HCT116 (cell line): ENCODE results near the gene ITPK1. TPM values are rescaled to one million over a fixed set of nuclear protein-coding genes. Genes with fewer than 3 reads are reported as not detected.

ENCODE experiments used
- ATAC-seq: fragments of 200-7000 bp; cut with Tn5 transposase; 2 replicates; pipeline ENCODE4 v1.9.1; 2020; ENCODE audit warnings: mild to moderate bottlenecking, moderate library complexity
- BruUV-seq: library from RNA; stranded (reverse); fragments of 400-500 nt; replicated peaks from 2 replicates; lab custom pipeline; 2021; lab: Mats Ljungman, UMichigan
- CTCF ChIA-PET: fragments of 300-600 bp; sonication (Branson Sonifier 250); formaldehyde crosslinking; loops from one replicate; lab custom pipeline; 2021; ENCODE audit warnings: antibody characterized with exemption; lab: Charles Lee
- POLR2A ChIA-PET: fragments of 300-600, 350-600 bp; sonication (Branson Sonifier 250); formaldehyde crosslinking; loops from one replicate; lab custom pipeline; 2021; ENCODE audit warnings: antibody characterized with exemption; lab: Charles Lee
- RAD21 ChIA-PET, 2 experiments: fragments of 300-600 bp; sonication (Branson Sonifier 250); formaldehyde crosslinking; loops; one replicate each; lab custom pipeline; 2023; ENCODE audit warnings: low total read pairs in 2 of 2; ENCODE audit not compliant: uncharacterized antibody in 2 of 2, unreplicated experiment in 2 of 2, low non-redundant PET in 1 of 2; lab: Charles Lee
- DNase-seq: peaks from one replicate; pipeline ENCODE4 v3.0.0-alpha.2; 2010; ENCODE audit warnings: low read depth, low spot score
- H2AFZ ChIP-seq: fragments of 200-600 bp; shearing (Covaris generic), sonication (generic); 2 replicates; pipeline ENCODE4 v1.6.1; 2017; ENCODE audit warnings: low read depth, mixed run types, mixed read lengths, antibody characterized with exemption, low read length; ENCODE audit not compliant: poor library complexity, severe bottlenecking
- H3K27ac ChIP-seq: 2 replicates; pipeline ENCODE4 v1.5.1; 2012; ENCODE audit warnings: low read depth, low read length
- H3K27me3 ChIP-seq: fragments of 200-600 bp; sonication (generic); 2 replicates; pipeline ENCODE4 v1.6.1; 2016; ENCODE audit warnings: mixed run types, low read length, mixed read lengths; ENCODE audit not compliant: insufficient read depth
- H3K36me3 ChIP-seq, 2 experiments: fragments of 200-500 bp in 1 of 2; fragments of 200-600 bp in 1 of 2; sonication (Bioruptor generic) in 1 of 2; sonication (generic) in 1 of 2; 2 replicates each; pipeline versions ENCODE4 v1.5.1 to v1.6.1; 2014 to 2016; ENCODE audit warnings: low read length in 2 of 2, inconsistent platforms in 1 of 2, mixed read lengths in 1 of 2, mixed run types in 1 of 2; ENCODE audit not compliant: insufficient read depth in 2 of 2, control insufficient read depth in 1 of 2
- H3K4me1 ChIP-seq, 2 experiments: fragments of 200-600 bp in 1 of 2; sonication (generic) in 1 of 2; 2 replicates each; pipeline versions ENCODE4 v1.5.1 to v1.6.1; 2012 to 2017; ENCODE audit warnings: low read length in 2 of 2, inconsistent platforms in 1 of 2, mild to moderate bottlenecking in 1 of 2, mixed read lengths in 1 of 2, mixed run types in 1 of 2, moderate library complexity in 1 of 2; ENCODE audit not compliant: insufficient read depth in 2 of 2, control insufficient read depth in 1 of 2
- H3K4me2 ChIP-seq: fragments of 200-600 bp; sonication (generic); 2 replicates; pipeline ENCODE4 v1.6.1; 2017; ENCODE audit warnings: mixed run types, low read length, mixed read lengths
- H3K4me3 ChIP-seq, 2 experiments: fragments of 200-600 bp in 1 of 2; sonication (generic) in 1 of 2; replicated peaks in 1 of 2; 2 replicates each; pipeline ENCODE4 v1.5.1; 2011 to 2016; ENCODE audit warnings: low read length in 2 of 2, control low read depth in 1 of 2, low read depth in 1 of 2, mild to moderate bottlenecking in 1 of 2, mixed read lengths in 1 of 2, mixed run types in 1 of 2
- H3K79me2 ChIP-seq: fragments of 200-600 bp; sonication (generic); 2 replicates; pipeline ENCODE4 v1.6.1; 2017; ENCODE audit warnings: mild to moderate bottlenecking, mixed run types, low read length, moderate library complexity, mixed read lengths; ENCODE audit not compliant: insufficient read depth
- H3K9ac ChIP-seq: fragments of 200-600 bp; sonication (generic); 2 replicates; pipeline ENCODE4 v1.6.1; 2016; ENCODE audit warnings: low read length, mixed read lengths
- H3K9me2 ChIP-seq: fragments of 200-600 bp; sonication (generic), shearing (Covaris generic); 2 replicates; pipeline ENCODE4 v1.6.1; 2017; ENCODE audit warnings: mixed run types, mild to moderate bottlenecking, moderate library complexity; ENCODE audit not compliant: insufficient read depth
- H3K9me3 ChIP-seq, 2 experiments: fragments of 200-500 bp in 1 of 2; fragments of 200-600 bp in 1 of 2; sonication (Bioruptor generic) in 1 of 2; sonication (generic) in 1 of 2; 2 replicates each; pipeline ENCODE4 v1.6.1; 2014 to 2017; ENCODE audit warnings: low read length in 2 of 2, mixed read lengths in 2 of 2, inconsistent platforms in 1 of 2, low read depth in 1 of 2, mild to moderate bottlenecking in 1 of 2, mixed run types in 1 of 2, moderate library complexity in 1 of 2; ENCODE audit not compliant: control insufficient read depth in 1 of 2, insufficient read depth in 1 of 2
- H4K20me1 ChIP-seq: fragments of 200-600 bp; sonication (generic), shearing (Covaris generic); 2 replicates; pipeline ENCODE4 v1.6.1; 2017; ENCODE audit warnings: mixed run types, mild to moderate bottlenecking, moderate library complexity; ENCODE audit not compliant: insufficient read depth
- ATF3 ChIP-seq: IDR thresholded peaks from 2 replicates; pipeline ENCODE4 v1.6.1; 2012
- CBX3 ChIP-seq: IDR thresholded peaks from 2 replicates; pipeline ENCODE4 v1.6.1; 2012; ENCODE audit warnings: low read depth
- CEBPB ChIP-seq: IDR thresholded peaks from 2 replicates; pipeline ENCODE4 v1.6.1; 2012; ENCODE audit warnings: low read depth
- CTCF ChIP-seq, 3 experiments: fragments of 200-600 bp in 1 of 3; sonication (generic) in 1 of 3; IDR thresholded peaks in 2 of 3; conservative IDR thresholded peaks in 1 of 3; 2 replicates each; pipeline ENCODE4 v1.5.1; 2012 to 2017; ENCODE audit warnings: low read depth in 2 of 3, low read length in 2 of 3, antibody characterized with exemption in 1 of 3, borderline replicate concordance in 1 of 3, control low read depth in 1 of 3, mild to moderate bottlenecking in 1 of 3, mixed read lengths in 1 of 3, mixed run types in 1 of 3, moderate library complexity in 1 of 3; ENCODE audit not compliant: insufficient read depth in 1 of 3
- ELF1 ChIP-seq: IDR thresholded peaks from 2 replicates; pipeline ENCODE4 v1.6.1; 2012; ENCODE audit warnings: low read depth, borderline replicate concordance
- EZH2phosphoT487 ChIP-seq: fragments of 200-600 bp; IDR thresholded peaks from 2 replicates; pipeline ENCODE4 v1.6.1; 2018; ENCODE audit warnings: antibody characterized with exemption, borderline replicate concordance
- FOSL1 ChIP-seq: IDR thresholded peaks from 2 replicates; pipeline ENCODE4 v1.6.1; 2012; ENCODE audit warnings: low read depth
- MAX ChIP-seq: IDR thresholded peaks from 2 replicates; pipeline ENCODE4 v1.6.1; 2012
- POLR2A ChIP-seq: IDR thresholded peaks from 2 replicates; pipeline ENCODE4 v1.7.0; 2011; ENCODE audit warnings: borderline replicate concordance; ENCODE audit not compliant: insufficient read depth, insufficient read length; ENCODE audit errors: extremely low read depth
- POLR2AphosphoS5 ChIP-seq: IDR thresholded peaks from 2 replicates; pipeline ENCODE4 v1.6.1; 2011; ENCODE audit warnings: mild to moderate bottlenecking, low read depth, low read length, moderate library complexity
- RAD21 ChIP-seq: IDR thresholded peaks from 2 replicates; pipeline ENCODE4 v1.6.1; 2012; ENCODE audit warnings: low read depth, mild to moderate bottlenecking
- SIN3A ChIP-seq: IDR thresholded peaks from 2 replicates; pipeline ENCODE4 v1.6.1; 2012; ENCODE audit warnings: low read depth
- SP1 ChIP-seq: IDR thresholded peaks from 2 replicates; pipeline ENCODE4 v1.6.1; 2012; ENCODE audit warnings: low read depth
- SRF ChIP-seq: IDR thresholded peaks from 2 replicates; pipeline ENCODE4 v1.6.1; 2012; ENCODE audit warnings: low read depth
- TCF7L2 ChIP-seq: IDR thresholded peaks from 2 replicates; pipeline ENCODE4 v1.7.0; 2011; ENCODE audit warnings: borderline replicate concordance, inconsistent platforms; ENCODE audit not compliant: insufficient read depth, insufficient read length; ENCODE audit errors: extremely low read depth
- YY1 ChIP-seq: IDR thresholded peaks from 2 replicates; pipeline ENCODE4 v1.6.1; 2011; ENCODE audit warnings: low read length, low read depth, moderate library complexity, mild to moderate bottlenecking; ENCODE audit not compliant: insufficient replicate concordance; ENCODE audit errors: extremely low read depth
- ZBTB33 ChIP-seq: IDR thresholded peaks from 2 replicates; pipeline ENCODE4 v1.6.1; 2011; ENCODE audit warnings: mild to moderate bottlenecking, low read length, moderate library complexity; ENCODE audit not compliant: insufficient replicate concordance; ENCODE audit errors: extremely low read depth
- ZFX ChIP-seq: fragments of 450-650 bp; IDR thresholded peaks from 2 replicates; pipeline ENCODE4 v1.6.1; 2017
- ZNF274 ChIP-seq: fragments of 200-500 bp; sonication (Bioruptor generic); IDR thresholded peaks from 2 replicates; pipeline ENCODE4 v1.6.1; 2014; ENCODE audit warnings: mild to moderate bottlenecking, low read depth, low read length, inconsistent platforms
- intact Hi-C: fragments of 100-400 bp; cut with micrococcal nuclease; formaldehyde crosslinking; loops from 2 replicates; pipeline ENCODE4 v1.10.0; 2022
- total RNA-seq: library from RNA; stranded (reverse); gene quantifications from one replicate; pipeline ENCODE4 v1.2.1, GENCODE V29; 2021; ENCODE audit not compliant: unreplicated experiment

The ITPK1 gene
- total RNA-seq, 1 experiment from 2014 or later, result 70.2 TPM

- CTCF ChIA-PET, result no interaction called here
- RAD21 ChIA-PET, result no interaction called here
- Histone ChIP-seq H3K27me3 (peaks cover 17% of the 10 kb centered on the region), H3K79me2 (no peaks in the 10 kb centered on the region), H3K4me2 (no peak overlapping the region), H3K9ac (no peak overlapping the region), H3K27ac (no peak overlapping the region), H4K20me1 (no peaks in the 10 kb centered on the region), H3K4me3 (no peak overlapping the region), H3K36me3 (no peaks in the 10 kb centered on the region), H3K4me1 (no peaks in the 10 kb centered on the region), H2AFZ (no peak overlapping the region), H3K9me2 (no peaks in the 10 kb centered on the region), H3K9me3 (peaks cover 3 to 10% of the 10 kb centered on the region in 2 experiments; a peak in 2 of 4 replicates)
- no TSS peak for BruUV-seq
- DNase-seq, result no peak
- no peak for ATAC-seq
- TF ChIP-seq ELF1, result no peak
- no peak for TF ChIP-seq CTCF (IDR thresholded peaks at IDR 0.05 in 2 of 3, conservative IDR thresholded peaks at IDR 0.05 in 1 of 3; ENCODE audit: borderline replicate concordance in 1 of 3, insufficient read depth in 1 of 3, low read depth in 2 of 3, low read length in 2 of 3)
- no peak for TF ChIP-seq EZH2phosphoT487
- TF ChIP-seq ZBTB33, result no peak
- TF ChIP-seq POLR2A, result no peak
- TF ChIP-seq MAX, result no peak
- no peak for TF ChIP-seq SP1
- no peak for TF ChIP-seq ZFX
- no peak for TF ChIP-seq SIN3A
- no peak for TF ChIP-seq SRF
- TF ChIP-seq YY1, result no peak
- TF ChIP-seq TCF7L2, result no peak
- TF ChIP-seq ZNF274, result no peak
- no peak for TF ChIP-seq ATF3
- no peak for TF ChIP-seq FOSL1
- no peak for TF ChIP-seq POLR2AphosphoS5
- TF ChIP-seq CEBPB, result no peak
- TF ChIP-seq RAD21, result no peak
- no peak for TF ChIP-seq CBX3
- POLR2A ChIA-PET, result no interaction called here
- intact Hi-C loops, result no loop called here
These were observed 226.8 kb downstream of the ITPK1 start for GRCh38 chr14:92888896-92889295.
